22Rv1 (cell line): ENCODE results near the gene NPAS2.

ENCODE experiments used
- CTCF ChIP-seq: fragments of 450-650 bp; IDR thresholded peaks from 2 replicates; pipeline ENCODE4 v1.5.1; 2017; ENCODE audit warnings: mild to moderate bottlenecking
- ZFX ChIP-seq: fragments of 450-650 bp; IDR thresholded peaks from 2 replicates; pipeline ENCODE4 v1.6.1; 2017; ENCODE audit warnings: antibody characterized with exemption, borderline replicate concordance

- TF ChIP-seq CTCF (no peak), ZFX (no peak)
These were observed 40.1 kb upstream of the NPAS2 start for GRCh38 chr2:100779908-100780202.
